Measurements from ENCODE around the gene IFNL3.
"Not testable (repeated sequence)": the region's sequence is repeated elsewhere in the genome, so short reads cannot be mapped to it uniquely, and the experiment has no call there.

The IFNL3 gene

DNA sequence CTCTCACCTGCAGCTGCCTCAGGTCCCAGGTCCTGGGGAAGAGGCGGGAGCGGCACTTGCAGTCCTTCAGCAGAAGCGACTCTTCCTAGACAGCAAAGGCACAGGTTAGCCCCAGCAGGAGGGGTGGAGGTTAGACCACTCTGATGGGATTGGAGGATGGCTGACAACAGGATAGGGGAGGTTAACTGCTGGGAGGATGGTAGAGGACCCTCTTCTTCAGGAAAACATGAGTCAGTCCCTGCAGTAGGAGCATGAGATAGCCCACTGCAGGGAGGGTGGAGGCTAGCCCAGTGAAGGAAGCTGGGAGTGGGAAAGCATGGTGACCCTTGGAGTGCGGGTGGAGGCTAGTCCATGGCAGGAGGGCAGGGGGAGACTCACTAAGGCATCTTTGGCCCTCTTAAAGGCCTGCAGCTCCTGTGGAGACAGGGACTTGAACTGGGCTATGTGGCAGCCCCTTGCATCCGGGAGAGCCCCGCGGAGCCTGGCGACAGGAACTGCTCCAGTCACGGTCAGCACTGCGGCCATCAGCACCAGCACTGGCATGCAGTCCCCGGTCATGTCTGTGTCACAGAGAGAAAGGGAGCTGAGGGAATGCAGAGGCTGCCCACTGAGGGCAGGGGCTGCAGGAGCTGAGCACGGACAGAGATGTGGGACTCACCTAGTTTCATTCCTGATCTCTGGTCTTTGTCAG is at the start of gene IFNL3:
Gene IFNL3, minus strand, starts transcription at position 597 of the 691 bp plus-strand sequence. Its CDS starts 39 bp downstream, at position 558.
- not testable (repeated sequence) for DNase-seq

- no peak for DNase-seq
These were observed 48.6 kb upstream of the IFNL3 start for GRCh38 chr19:39293394-39293793.

DNA sequence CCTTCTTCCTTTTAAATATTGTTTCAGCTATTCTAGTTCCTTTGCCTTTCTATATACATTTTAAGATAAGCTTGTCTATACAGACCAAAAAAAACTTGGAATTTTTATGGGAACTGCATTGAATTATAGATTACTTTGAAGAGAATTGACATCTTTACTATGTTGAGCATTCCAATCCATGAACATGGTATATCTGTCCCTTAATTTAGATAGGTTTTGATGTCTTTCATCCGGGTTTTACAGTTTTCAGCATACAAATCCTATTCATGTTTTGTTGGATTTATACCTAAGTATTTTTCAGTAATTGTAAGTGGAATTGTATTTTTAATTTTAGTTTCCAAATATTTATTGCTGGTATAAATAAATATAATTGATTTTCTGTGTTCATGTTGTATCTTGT is 39.2 kb upstream of the IFNL3 start:
- DNase-seq = no peak

GRCh38 chr19:39282021-39282420 is 37.2 kb upstream of the IFNL3 start:
- DNase-seq = no peak

DNA sequence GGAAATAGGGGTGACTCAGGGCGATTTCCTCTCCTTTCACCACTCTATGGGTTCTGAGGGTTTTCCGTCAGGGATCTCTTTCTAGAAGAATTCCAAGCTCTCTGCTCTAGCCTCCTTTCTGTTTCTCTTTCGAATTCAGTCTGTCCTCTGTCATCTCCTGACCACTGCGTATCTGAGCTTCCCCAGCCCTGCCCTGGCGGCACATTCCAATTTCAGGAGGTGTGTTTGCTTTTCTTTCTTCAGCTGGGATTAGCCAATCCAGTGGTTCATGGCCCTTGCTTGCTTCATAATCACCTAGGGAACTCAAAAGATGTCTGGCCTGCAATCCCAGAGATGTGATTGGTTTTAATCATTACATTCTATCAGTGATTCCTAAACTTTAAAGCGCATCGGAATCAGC is 32.8 kb upstream of the IFNL3 start:
- DNase-seq = no peak

- DNase-seq = no peak
These were observed 31.9 kb upstream of the IFNL3 start for GRCh38 chr19:39276740-39277139.

DNA sequence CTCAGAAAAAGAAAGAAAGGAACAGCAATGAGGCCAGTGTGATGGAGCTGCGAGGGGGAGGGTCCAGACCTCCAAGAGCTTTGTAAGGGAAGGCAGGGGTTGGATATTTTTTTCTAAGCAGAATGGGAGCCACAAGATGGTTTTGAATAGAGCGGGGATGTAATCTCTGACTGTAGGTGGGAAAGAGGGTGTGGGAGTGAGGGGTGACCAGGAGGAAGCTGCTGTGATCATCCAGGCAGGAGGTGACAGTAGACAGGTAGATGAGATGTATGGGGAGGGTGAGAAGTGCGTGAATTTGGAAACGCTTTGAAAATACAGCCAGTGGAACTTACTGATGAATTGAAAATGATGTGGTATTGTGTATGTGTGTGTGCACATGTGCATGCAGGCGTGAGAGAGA is 30.8 kb upstream of the IFNL3 start:
- DNase-seq = no peak

GRCh38 chr19:39273859-39274258 is 29.1 kb upstream of the IFNL3 start:
- DNase-seq = not testable (repeated sequence)

GRCh38 chr19:39270036-39270871 is 25.4 kb upstream of the IFNL3 start:
- no peak for DNase-seq

- not testable (repeated sequence) for DNase-seq
These were observed 24.6 kb upstream of the IFNL3 start for GRCh38 chr19:39269369-39269768.

- not testable (repeated sequence) for DNase-seq
These were observed 23.9 kb upstream of the IFNL3 start for GRCh38 chr19:39268531-39269223.

GRCh38 chr19:39268085-39268484 is 23.3 kb upstream of the IFNL3 start, which contains the start of gene IFNL2:
TSS of gene IFNL2 (plus strand) at chr19:39268396. CDS start at chr19:39268569, 173 bp downstream.
- DNase-seq = not testable (repeated sequence)

GRCh38 chr19:39265321-39265916 is 20.6 kb upstream of the IFNL3 start:
- no peak for DNase-seq

- DNase-seq = no peak
These were observed 19.8 kb upstream of the IFNL3 start for GRCh38 chr19:39264306-39265290.

- DNase-seq = no peak
These were observed 19.1 kb upstream of the IFNL3 start for GRCh38 chr19:39263912-39264305.

- no peak for DNase-seq
These were observed 17.7 kb upstream of the IFNL3 start for GRCh38 chr19:39262496-39262895.

DNA sequence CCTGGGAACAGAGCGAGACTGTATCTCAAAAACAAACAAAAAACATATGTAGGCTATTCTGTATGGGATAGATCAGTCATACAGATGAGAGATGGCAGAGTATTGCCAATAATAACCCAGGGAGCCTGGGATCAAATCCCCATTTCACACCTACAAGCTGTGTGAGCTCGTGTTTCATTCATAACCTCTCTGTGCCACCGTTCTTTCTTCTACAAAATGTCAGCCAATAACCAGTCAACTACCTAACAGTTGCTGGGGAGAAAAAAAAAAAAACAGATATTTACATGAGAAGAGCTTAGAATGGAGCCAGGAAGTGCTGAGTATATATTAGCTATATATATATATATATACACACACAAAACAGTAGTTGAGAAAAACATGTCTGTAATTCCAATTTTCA is 16.9 kb upstream of the IFNL3 start:
- no peak for DNase-seq

DNA sequence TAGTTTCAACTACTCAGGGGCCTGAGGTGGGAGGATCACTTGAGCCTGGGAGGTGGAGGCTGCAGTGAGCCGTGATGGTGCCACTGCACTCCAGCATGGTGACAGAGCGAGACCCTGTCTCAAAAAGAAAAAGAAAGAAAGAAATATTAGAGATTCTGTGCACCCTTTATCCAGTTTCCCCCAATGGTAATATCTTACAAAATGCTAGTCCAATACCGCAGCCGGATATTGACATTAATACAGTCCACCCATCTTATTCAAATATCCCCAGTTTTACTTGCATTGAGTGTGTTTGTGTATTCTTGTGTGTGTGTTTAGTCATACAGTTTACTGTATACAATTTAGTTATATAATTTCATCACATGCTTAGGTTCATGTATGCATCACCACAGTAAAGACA is 12.4 kb upstream of the IFNL3 start:
- no peak for DNase-seq

DNA sequence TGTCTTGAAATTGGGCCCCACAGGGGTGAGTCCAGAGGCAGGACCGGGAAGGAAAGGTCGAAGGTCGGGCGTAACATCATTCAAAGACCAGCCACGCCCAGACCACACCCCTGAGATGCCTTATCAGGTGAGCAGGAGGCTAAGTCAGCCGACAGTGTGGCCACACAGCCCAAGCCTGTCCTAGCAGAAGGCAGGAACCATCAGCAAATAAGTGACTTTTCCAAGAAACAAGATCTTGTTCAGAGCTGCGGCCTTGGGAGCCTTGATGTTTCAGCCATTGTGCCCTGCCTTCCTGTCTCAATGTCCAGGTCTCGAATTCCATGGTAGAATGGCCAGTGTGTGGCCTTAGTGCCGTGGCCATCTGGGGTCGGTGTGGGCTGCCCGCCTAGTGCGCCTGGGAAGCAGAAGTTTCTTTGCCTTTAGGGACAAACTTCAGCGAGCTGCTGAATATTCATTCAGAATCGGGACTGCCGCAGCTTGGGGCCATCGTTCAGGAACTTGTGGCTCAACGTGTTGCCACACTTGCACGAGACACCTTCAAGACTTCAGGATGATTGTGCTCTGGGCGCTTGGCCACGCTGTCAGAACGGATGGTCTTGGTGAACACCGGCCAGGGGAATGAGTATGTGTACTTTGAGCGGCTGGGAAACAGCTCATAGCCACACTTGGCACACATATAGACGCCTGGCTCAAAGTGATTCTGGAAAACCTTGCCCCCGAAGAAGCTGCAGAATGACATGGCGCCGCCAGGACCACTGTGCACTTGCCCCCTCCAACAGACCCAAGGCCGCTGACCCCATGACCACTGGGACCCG is 9.9 kb upstream of the IFNL3 start:
- DNase-seq = no peak

DNA sequence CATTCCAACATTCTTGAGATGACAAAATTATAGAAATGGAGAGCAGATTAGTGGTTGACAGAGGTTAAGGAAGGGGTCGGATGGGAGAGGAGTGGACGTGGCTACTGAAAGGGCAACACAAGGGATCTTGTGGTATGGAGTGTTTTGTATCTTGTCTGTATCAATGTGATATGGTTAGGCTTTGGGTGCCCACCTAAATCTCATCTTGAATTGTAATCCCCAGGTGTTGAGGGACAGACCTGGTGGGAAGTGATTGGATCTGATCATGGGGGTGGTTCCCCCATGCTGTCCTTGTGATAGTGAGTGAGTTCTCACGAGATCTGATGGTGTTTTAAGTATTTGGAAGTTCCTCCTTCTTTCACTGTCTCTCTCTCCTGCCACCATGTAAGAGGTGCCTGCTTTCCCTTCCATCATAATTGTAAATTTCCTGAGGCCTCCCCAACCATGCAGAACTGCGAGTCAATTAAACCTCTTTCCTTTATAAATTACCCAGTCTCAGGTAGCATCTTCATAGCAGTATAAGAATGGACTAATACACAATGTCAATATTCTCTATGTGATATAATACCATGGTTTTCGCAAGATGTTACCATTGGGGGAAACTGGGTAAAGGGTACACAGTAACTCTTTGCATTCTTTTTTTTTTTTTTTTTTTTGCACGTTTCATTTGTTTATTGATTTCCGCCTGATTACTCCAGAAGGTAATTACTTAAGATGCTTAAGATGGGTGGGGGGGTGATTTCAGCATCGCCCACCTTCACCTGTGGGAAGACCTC is 8.8 kb upstream of the IFNL3 start:
- DNase-seq = no peak
